Left forelimb (tissue), 1 donor: ENCODE results near the gene DNAL1.
"Not testable (repeated sequence)": the region's sequence is repeated elsewhere in the genome, so short reads cannot be mapped to it uniquely, and the experiment has no call there.

Source experiments
- DNase-seq: peaks from one replicate; pipeline ENCODE4 v3.0.0-alpha.2; 2018; ENCODE audit warnings: low spot score

Gene DNAL1

GRCh38 chr14:73640796-73641365 is 3.9 kb upstream of the DNAL1 start:
- DNase-seq = no peak

GRCh38 chr14:73645248-73645610 is 443 bp downstream of the DNAL1 start:
- DNase-seq = no peak

GRCh38 chr14:73651005-73651404 is 6.2 kb downstream of the DNAL1 start:
- DNase-seq = no peak

- DNase-seq = no peak
Observed at GRCh38 chr14:73655851-73656250, 11.1 kb downstream of the DNAL1 start.

GRCh38 chr14:73659202-73659601 is 14.4 kb downstream of the DNAL1 start:
- not testable (repeated sequence) for DNase-seq

GRCh38 chr14:73660511-73660910 is 15.7 kb downstream of the DNAL1 start:
- DNase-seq = no peak

- no peak for DNase-seq
Observed at GRCh38 chr14:73661872-73662271, 17.1 kb downstream of the DNAL1 start.

- no peak for DNase-seq
Observed at GRCh38 chr14:73662487-73662943, 17.7 kb downstream of the DNAL1 start.

- no peak for DNase-seq
Observed at GRCh38 chr14:73663548-73664212, 18.9 kb downstream of the DNAL1 start.

- DNase-seq = no peak
Observed at GRCh38 chr14:73665130-73665529, 20.3 kb downstream of the DNAL1 start.

- DNase-seq = no peak
Observed at GRCh38 chr14:73666583-73666982, 21.8 kb downstream of the DNAL1 start.

- no peak for DNase-seq
Observed at GRCh38 chr14:73667854-73668253, 23.1 kb downstream of the DNAL1 start.

- no peak for DNase-seq
Observed at GRCh38 chr14:73674986-73675385, 30.2 kb downstream of the DNAL1 start.

- no peak for DNase-seq
Observed at GRCh38 chr14:73678698-73679097, 33.9 kb downstream of the DNAL1 start.

GRCh38 chr14:73680821-73681220 is 36.0 kb downstream of the DNAL1 start:
- no peak for DNase-seq

- DNase-seq = no peak
Observed at GRCh38 chr14:73684627-73685026, 39.8 kb downstream of the DNAL1 start.

GRCh38 chr14:73685328-73685727 is 40.5 kb downstream of the DNAL1 start:
- DNase-seq = no peak

GRCh38 chr14:73686901-73687300 is 42.1 kb downstream of the DNAL1 start:
- no peak for DNase-seq

- DNase-seq = no peak
Observed at GRCh38 chr14:73694083-73694482, 49.3 kb downstream of the DNAL1 start.

- no peak for DNase-seq
Observed at GRCh38 chr14:73695082-73695481, 50.3 kb downstream of the DNAL1 start.

- no peak for DNase-seq
Observed at GRCh38 chr14:73695997-73696396, 51.2 kb downstream of the DNAL1 start.

GRCh38 chr14:73696466-73697400 is 51.9 kb downstream of the DNAL1 start:
- no peak for DNase-seq

GRCh38 chr14:73700325-73700724 is 55.5 kb downstream of the DNAL1 start:
- DNase-seq = no peak
